ENCODE measurements around the gene NXPE2.

NXPE2 gene

DNA sequence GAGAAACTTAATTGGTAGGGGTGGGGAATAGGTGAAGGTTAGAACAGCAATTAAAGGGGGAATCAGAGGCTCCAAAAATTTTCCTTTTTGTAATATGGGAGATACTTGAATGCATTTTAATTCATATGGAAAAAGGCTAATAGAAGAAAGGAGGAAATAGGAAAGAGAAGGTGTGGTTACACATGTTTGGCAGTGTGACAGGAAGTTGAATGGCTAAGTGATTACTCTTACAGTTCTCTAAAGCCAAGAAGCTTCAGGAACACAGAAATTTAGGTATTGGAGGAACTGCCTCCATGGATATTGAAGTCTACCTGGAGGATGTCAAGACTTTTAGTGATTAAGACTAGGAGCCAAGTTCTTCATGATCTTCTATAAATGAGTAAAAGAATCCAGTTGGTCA is 6.3 kb downstream of the NXPE2 start:
- Mint-ChIP-seq H3K4me1 (no peaks in the 10 kb centered on the region), H3K9me3 (peaks cover 37% of the 10 kb centered on the region), H3K36me3 (ENCODE audit: low read depth) (peaks cover 5% of the 10 kb centered on the region), H3K27ac (no peak overlapping the region), H3K27me3 (ENCODE audit: low read depth) (no peaks in the 10 kb centered on the region), H3K4me3 (no peak overlapping the region)
- TF ChIP-seq, protein P1, sequence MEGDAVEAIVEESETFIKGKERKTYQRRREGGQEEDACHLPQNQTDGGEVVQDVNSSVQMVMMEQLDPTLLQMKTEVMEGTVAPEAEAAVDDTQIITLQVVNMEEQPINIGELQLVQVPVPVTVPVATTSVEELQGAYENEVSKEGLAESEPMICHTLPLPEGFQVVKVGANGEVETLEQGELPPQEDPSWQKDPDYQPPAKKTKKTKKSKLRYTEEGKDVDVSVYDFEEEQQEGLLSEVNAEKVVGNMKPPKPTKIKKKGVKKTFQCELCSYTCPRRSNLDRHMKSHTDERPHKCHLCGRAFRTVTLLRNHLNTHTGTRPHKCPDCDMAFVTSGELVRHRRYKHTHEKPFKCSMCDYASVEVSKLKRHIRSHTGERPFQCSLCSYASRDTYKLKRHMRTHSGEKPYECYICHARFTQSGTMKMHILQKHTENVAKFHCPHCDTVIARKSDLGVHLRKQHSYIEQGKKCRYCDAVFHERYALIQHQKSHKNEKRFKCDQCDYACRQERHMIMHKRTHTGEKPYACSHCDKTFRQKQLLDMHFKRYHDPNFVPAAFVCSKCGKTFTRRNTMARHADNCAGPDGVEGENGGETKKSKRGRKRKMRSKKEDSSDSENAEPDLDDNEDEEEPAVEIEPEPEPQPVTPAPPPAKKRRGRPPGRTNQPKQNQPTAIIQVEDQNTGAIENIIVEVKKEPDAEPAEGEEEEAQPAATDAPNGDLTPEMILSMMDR (IDR thresholded peaks at IDR 0.05; ENCODE audit: unreplicated experiment in 3 of 3) = no peak

DNA sequence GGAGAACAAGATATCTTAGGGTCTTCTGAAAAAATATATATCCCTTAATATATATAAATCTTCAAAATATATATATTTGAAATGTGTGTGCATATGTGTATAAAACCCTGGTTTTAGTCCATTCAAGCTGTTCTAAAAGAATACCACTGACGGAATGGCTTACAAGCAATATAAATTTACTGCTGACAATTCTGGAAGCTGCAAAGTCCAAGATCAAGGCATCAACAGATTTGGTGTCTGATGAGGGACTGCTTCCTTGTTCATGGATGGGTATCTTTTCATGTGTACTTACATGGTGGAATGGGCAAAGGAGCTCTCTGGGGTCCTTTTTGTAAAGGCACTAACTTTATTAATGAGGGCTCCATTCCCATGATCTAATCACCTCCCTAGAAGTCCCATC is 6.8 kb downstream of the NXPE2 start:
- no peaks in the 10 kb centered on the region for H3K27me3 Mint-ChIP-seq (ENCODE audit: low read depth)
- no peaks in the 10 kb centered on the region for H3K4me1 Mint-ChIP-seq
- H3K4me3 Mint-ChIP-seq = no peak overlapping the region
- H3K9me3 Mint-ChIP-seq = peaks cover 42% of the 10 kb centered on the region
- no peak overlapping the region for H3K27ac Mint-ChIP-seq
- peaks cover 5% of the 10 kb centered on the region for H3K36me3 Mint-ChIP-seq (ENCODE audit: low read depth)
- TF ChIP-seq, protein P1 (IDR thresholded peaks at IDR 0.05; ENCODE audit: unreplicated experiment in 3 of 3) = no peak

DNA sequence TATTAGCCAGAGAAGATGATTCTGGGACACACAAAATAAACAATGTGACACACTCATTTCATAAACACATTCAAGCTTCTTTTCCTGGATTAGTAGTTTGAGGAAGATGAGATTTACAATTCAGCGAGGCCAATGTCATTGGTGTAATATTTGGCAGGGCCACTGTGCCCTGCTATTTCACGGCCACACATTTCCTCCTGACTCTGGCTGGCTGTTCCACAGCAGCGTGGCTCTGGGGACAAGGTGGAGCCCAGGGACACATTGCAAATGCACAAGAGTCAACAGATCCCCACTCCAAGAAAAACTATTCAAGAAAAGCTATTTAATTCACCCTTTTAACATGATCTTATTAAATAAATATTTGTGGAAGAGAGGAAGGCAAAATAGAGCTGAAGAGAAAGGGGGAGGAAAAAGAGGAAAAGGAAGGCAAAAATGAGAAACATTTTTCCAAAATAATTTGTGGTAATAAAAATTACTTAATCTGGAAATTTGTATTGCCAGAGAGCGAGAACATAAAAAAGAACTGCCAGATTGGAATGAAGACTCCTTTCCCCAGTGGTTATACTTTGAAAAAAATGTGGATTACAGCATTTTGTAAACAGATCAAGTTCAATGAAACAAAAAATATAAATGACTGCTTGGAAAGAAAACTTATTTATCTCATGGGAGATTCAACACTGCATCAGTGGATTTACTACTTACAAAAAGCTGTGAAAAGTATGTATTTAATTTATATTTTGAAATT is 27.1 kb downstream of the NXPE2 start:
- Mint-ChIP-seq H3K36me3 (ENCODE audit: low read depth) (no peaks in the 10 kb centered on the region), H3K27ac (no peak overlapping the region), H3K4me1 (no peaks in the 10 kb centered on the region), H3K4me3 (no peak overlapping the region), H3K9me3 (peaks cover 5% of the 10 kb centered on the region), H3K27me3 (ENCODE audit: low read depth) (peaks cover 4% of the 10 kb centered on the region)
- TF ChIP-seq, protein P1 (IDR thresholded peaks at IDR 0.05; ENCODE audit: unreplicated experiment in 3 of 3) = no peak

DNA sequence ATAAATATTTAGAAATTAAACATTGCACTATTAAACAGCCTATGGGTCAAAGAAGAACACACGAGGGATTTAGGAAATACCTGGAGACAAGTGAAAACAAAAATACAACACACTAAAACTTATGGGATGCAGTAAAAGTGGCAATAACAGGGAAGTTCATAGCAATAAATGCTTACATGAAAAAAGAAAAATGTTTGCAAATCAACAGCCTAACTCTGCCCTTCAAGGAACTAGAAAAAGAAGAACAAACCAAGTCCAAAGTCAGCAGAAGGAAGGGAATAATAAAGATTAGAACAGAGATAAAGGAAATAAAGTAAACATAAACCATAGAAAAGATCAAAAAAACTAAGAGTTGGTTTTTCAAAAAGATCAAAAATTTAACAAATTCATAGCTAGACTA is 31.6 kb downstream of the NXPE2 start:
- H3K4me1 Mint-ChIP-seq = no peaks in the 10 kb centered on the region
- no peak overlapping the region for H3K4me3 Mint-ChIP-seq
- no peak overlapping the region for H3K27ac Mint-ChIP-seq
- no peaks in the 10 kb centered on the region for H3K36me3 Mint-ChIP-seq (ENCODE audit: low read depth)
- peaks cover 16% of the 10 kb centered on the region for H3K9me3 Mint-ChIP-seq
- TF ChIP-seq, protein P1 (IDR thresholded peaks at IDR 0.05; ENCODE audit: unreplicated experiment in 3 of 3) = no peak
- peaks cover 4% of the 10 kb centered on the region for H3K27me3 Mint-ChIP-seq (ENCODE audit: low read depth)

DNA sequence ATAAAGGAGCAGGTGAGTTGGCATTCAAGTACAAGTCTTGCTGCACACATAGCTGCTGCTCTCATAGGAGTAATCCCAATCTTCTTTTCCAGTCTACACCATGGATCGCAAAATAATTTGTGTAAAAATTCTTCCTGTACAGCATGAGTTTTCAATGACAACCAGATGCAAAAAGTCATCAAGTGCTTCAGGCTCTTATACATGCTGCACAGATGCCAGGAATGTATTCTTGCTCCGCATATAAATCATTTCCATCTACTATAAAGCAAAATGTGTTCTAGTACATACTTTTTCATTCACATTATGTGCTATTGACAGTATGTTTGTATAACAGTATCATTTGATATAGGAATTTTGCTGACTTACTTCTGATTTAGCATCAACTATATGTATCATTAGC is 35.4 kb downstream of the NXPE2 start:
- H3K36me3 Mint-ChIP-seq (ENCODE audit: low read depth) = no peaks in the 10 kb centered on the region
- H3K9me3 Mint-ChIP-seq = peaks cover 16% of the 10 kb centered on the region
- TF ChIP-seq, protein P1 (IDR thresholded peaks at IDR 0.05; ENCODE audit: unreplicated experiment in 3 of 3) = no peak
- H3K4me3 Mint-ChIP-seq = no peak overlapping the region
- H3K27me3 Mint-ChIP-seq (ENCODE audit: low read depth) = no peaks in the 10 kb centered on the region
- no peaks in the 10 kb centered on the region for H3K4me1 Mint-ChIP-seq
- no peak overlapping the region for H3K27ac Mint-ChIP-seq

DNA sequence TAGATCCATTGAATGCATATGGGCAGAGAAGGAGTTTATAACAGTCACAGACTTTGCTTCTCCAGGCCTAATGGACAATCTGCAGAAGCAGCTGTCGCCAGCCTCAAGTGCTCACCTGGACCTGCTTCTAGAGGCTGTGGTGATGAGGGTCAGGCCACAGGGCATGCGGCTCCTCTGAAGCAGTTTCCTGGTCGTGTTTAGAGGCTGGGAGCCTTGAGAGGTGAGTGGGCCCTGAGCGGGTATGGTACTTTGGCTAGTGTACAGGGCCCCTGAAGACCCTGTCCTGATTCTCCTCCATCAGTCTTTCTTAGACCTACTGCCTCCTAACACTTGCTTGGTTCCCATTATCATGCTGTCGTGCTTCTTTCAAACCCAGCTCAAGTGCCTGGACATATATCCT is 41.2 kb downstream of the NXPE2 start:
- no peak overlapping the region for H3K4me3 Mint-ChIP-seq
- TF ChIP-seq, protein P1 (IDR thresholded peaks at IDR 0.05; ENCODE audit: unreplicated experiment in 3 of 3) = no peak
- H3K27ac Mint-ChIP-seq = no peak overlapping the region
- H3K27me3 Mint-ChIP-seq (ENCODE audit: low read depth) = no peaks in the 10 kb centered on the region
- H3K36me3 Mint-ChIP-seq (ENCODE audit: low read depth) = no peaks in the 10 kb centered on the region
- no peaks in the 10 kb centered on the region for H3K4me1 Mint-ChIP-seq
- H3K9me3 Mint-ChIP-seq = no peaks in the 10 kb centered on the region

All from nephron (organoid).